GM12892 (cell line): ENCODE data around the gene CDH2.

Experiments
- POLR2A ChIP-seq: IDR thresholded peaks from 2 replicates; pipeline ENCODE4 v1.6.1; 2011; ENCODE audit warnings: low read depth, low read length, control low read depth
- POLR2AphosphoS5 ChIP-seq: IDR thresholded peaks from 2 replicates; pipeline ENCODE4 v1.6.1; 2011; ENCODE audit warnings: low read depth, low read length, control low read depth
- TAF1 ChIP-seq: IDR thresholded peaks from 2 replicates; pipeline ENCODE4 v1.6.1; 2011; ENCODE audit warnings: low read depth, mild to moderate bottlenecking, control low read depth, low read length, borderline replicate concordance

DNA sequence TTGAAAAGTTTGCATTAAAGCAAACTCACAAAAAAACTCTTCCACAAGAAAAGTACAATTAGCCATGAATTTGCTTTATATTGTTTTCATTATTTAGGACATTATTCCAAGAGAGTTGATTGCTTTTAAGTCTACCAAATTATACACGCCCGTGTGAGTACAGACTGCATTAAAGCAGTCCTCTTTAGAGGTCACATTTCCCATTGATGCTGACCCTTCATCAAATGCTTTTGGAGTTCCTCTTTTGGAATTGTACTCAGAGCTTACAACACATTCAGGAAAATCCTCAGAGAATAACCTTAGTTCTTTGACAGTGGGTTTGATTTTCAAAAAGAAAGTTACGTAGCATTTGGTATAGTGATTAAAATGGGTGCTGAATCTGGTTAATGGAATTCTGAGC is 256.1 kb downstream of the CDH2 start:
- TF ChIP-seq POLR2A (no peak), POLR2AphosphoS5 (no peak), TAF1 (no peak)
